WTC11 (cell line): Measurements from ENCODE around the gene ARHGEF28. TPM values are rescaled to one million over a fixed set of nuclear protein-coding genes. Genes with fewer than 3 reads are reported as not detected.

Experiments
- ATAC-seq: fragments of 200-7000 bp; cut with Tn5 transposase; 2 replicates; pipeline ENCODE4 v1.10.0; 2021; ENCODE audit warnings: mild to moderate bottlenecking, moderate library complexity
- CTCF ChIA-PET: fragments of 300-600 bp; sonication (Branson Sonifier 250); formaldehyde crosslinking; loops from one replicate; lab custom pipeline; 2021; ENCODE audit warnings: antibody characterized with exemption; lab: Charles Lee
- POLR2A ChIA-PET: fragments of 350-600 bp; sonication (Branson Sonifier 250); formaldehyde crosslinking; loops from one replicate; lab custom pipeline; 2021; ENCODE audit warnings: antibody characterized with exemption; lab: Charles Lee
- DNase-seq: peaks from one replicate; pipeline ENCODE4 v3.0.0; 2021; ENCODE audit warnings: low spot score
- H3K27ac Mint-ChIP-seq: 2 replicates; pipeline ENCODE4 v1.8.0; 2021; ENCODE audit warnings: mixed read lengths
- H3K27me3 Mint-ChIP-seq: 2 replicates; pipeline ENCODE4 v1.8.0; 2021; ENCODE audit warnings: low read depth, mild to moderate bottlenecking, moderate library complexity, mixed read lengths
- H3K36me3 Mint-ChIP-seq: 2 replicates; pipeline ENCODE4 v1.8.0; 2021; ENCODE audit warnings: mixed read lengths
- H3K4me1 Mint-ChIP-seq: 2 replicates; pipeline ENCODE4 v1.8.0; 2022; ENCODE audit warnings: mixed read lengths
- H3K4me3 Mint-ChIP-seq: 2 replicates; pipeline ENCODE4 v1.8.0; 2021; ENCODE audit warnings: mild to moderate bottlenecking, moderate library complexity, mixed read lengths
- H3K9me3 Mint-ChIP-seq: 2 replicates; pipeline ENCODE4 v1.8.0; 2021; ENCODE audit warnings: mixed read lengths
- ARID4B ChIP-seq: sonication (generic); formaldehyde crosslinking; IDR thresholded peaks from 2 replicates; pipeline ENCODE4 v1.8.0; 2023; ENCODE audit warnings: missing genetic modification reagents, mild to moderate bottlenecking, borderline replicate concordance
- CBFB ChIP-seq: sonication (generic); formaldehyde crosslinking; IDR thresholded peaks from 2 replicates; pipeline ENCODE4 v1.8.1; 2022; ENCODE audit warnings: mild to moderate bottlenecking, low read depth, missing genetic modification reagents
- ESRRA ChIP-seq: sonication (generic); formaldehyde crosslinking; IDR thresholded peaks from 2 replicates; pipeline ENCODE4 v1.8.1; 2022; ENCODE audit warnings: mild to moderate bottlenecking, missing genetic modification reagents, borderline replicate concordance
- FOXK1 ChIP-seq: sonication (generic); formaldehyde crosslinking; IDR thresholded peaks from 2 replicates; pipeline ENCODE4 v1.8.0; 2022; ENCODE audit warnings: mild to moderate bottlenecking, moderate library complexity, missing genetic modification reagents
- MYBL2 ChIP-seq: sonication (generic); formaldehyde crosslinking; IDR thresholded peaks from 2 replicates; pipeline ENCODE4 v1.8.1; 2023; ENCODE audit warnings: mild to moderate bottlenecking, moderate library complexity, missing genetic modification reagents
- NFATC4 ChIP-seq: fragments of 250-450 bp; sonication (Bioruptor Pico); IDR thresholded peaks from 2 replicates; pipeline ENCODE4 v1.9.0; 2021; ENCODE audit warnings: mild to moderate bottlenecking
- OVOL2 ChIP-seq: fragments of 250-450 bp; sonication (Bioruptor Pico); IDR thresholded peaks from 2 replicates; pipeline ENCODE4 v1.9.0; 2021; ENCODE audit warnings: mild to moderate bottlenecking, borderline replicate concordance
- RELA ChIP-seq: sonication (generic); formaldehyde crosslinking; IDR thresholded peaks from 2 replicates; pipeline ENCODE4 v1.8.1; 2022; ENCODE audit warnings: missing genetic modification reagents, mild to moderate bottlenecking, borderline replicate concordance
- RORB ChIP-seq: fragments of 250-450 bp; sonication (Bioruptor Pico); IDR thresholded peaks from 2 replicates; pipeline ENCODE4 v1.9.0; 2021; ENCODE audit warnings: mild to moderate bottlenecking
- SMAD3 ChIP-seq: sonication (generic); formaldehyde crosslinking; IDR thresholded peaks from 2 replicates; pipeline ENCODE4 v1.8.0; 2022; ENCODE audit warnings: missing genetic modification reagents, mild to moderate bottlenecking, borderline replicate concordance
- TCF7 ChIP-seq: sonication (generic); formaldehyde crosslinking; IDR thresholded peaks from 2 replicates; pipeline ENCODE4 v1.8.0; 2022; ENCODE audit warnings: mild to moderate bottlenecking, low read depth, missing genetic modification reagents, moderate library complexity
- TP53 ChIP-seq: sonication (generic); formaldehyde crosslinking; IDR thresholded peaks from 2 replicates; pipeline ENCODE4 v1.8.1; 2023; ENCODE audit warnings: mild to moderate bottlenecking, missing genetic modification reagents
- ZNF121 ChIP-seq: sonication (generic); formaldehyde crosslinking; IDR thresholded peaks from 2 replicates; pipeline ENCODE4 v1.8.0; 2023; ENCODE audit warnings: missing genetic modification reagents
- ZNF423 ChIP-seq: fragments of 250-450 bp; sonication (Bioruptor Pico); IDR thresholded peaks from 2 replicates; pipeline ENCODE4 v2.1.2; 2022; ENCODE audit warnings: mild to moderate bottlenecking, moderate library complexity
- ZNF532 ChIP-seq: fragments of 250-450 bp; sonication (Bioruptor Pico); IDR thresholded peaks from 2 replicates; pipeline ENCODE4 v1.9.0; 2021; ENCODE audit warnings: mild to moderate bottlenecking, borderline replicate concordance
- total RNA-seq: library from RNA; stranded (reverse); gene quantifications from 3 replicates; pipeline ENCODE4 v1.2.3, GENCODE V29; 2021
- TF ChIP-seq, protein P1 (sequence below): fragments of 200-600 bp; IDR thresholded peaks from 2 replicates; pipeline ENCODE4 v1.8.0; 2022; ENCODE audit warnings: antibody characterized with exemption
- TF ChIP-seq, protein P2 (sequence below): fragments of 250-450 bp; sonication (Bioruptor Pico); IDR thresholded peaks from 2 replicates; pipeline ENCODE4 v1.9.0; 2021; ENCODE audit warnings: mild to moderate bottlenecking
- TF ChIP-seq, protein P3 (sequence below): sonication (generic); formaldehyde crosslinking; IDR thresholded peaks from 2 replicates; pipeline ENCODE4 v1.8.1; 2022; ENCODE audit warnings: low read depth, missing genetic modification reagents, borderline replicate concordance

The ARHGEF28 gene
- total RNA-seq, 1 experiment from 2014 or later, result 0.96 TPM

DNA sequence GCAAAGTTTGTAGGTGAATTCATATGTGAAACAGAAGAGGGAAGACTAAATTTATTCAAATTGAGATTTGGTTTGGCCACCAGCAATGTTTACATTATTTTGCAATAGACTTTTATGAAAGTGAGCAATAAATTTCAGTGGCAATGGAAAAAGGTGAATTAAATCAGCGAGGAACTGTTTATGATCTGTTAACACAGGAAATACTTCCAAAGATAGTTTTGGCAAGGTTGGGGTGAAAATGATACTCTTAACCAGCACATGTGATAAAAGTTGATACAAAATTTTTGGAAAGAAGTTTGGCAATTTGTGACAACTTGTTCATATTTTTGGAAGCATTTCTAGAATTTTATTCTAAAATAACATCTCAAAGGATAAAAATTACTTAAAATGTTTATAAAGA lies 119.8 kb downstream of the ARHGEF28 start:
- TF ChIP-seq MYBL2 (CRISPR knock-in tag) (no peak), ARID4B (CRISPR knock-in tag) (no peak), TP53 (CRISPR knock-in tag) (no peak), NFATC4 (CRISPR knock-in tag) (no peak), CBFB (CRISPR knock-in tag) (no peak), ZNF121 (no peak)
- TF ChIP-seq, protein P1, sequence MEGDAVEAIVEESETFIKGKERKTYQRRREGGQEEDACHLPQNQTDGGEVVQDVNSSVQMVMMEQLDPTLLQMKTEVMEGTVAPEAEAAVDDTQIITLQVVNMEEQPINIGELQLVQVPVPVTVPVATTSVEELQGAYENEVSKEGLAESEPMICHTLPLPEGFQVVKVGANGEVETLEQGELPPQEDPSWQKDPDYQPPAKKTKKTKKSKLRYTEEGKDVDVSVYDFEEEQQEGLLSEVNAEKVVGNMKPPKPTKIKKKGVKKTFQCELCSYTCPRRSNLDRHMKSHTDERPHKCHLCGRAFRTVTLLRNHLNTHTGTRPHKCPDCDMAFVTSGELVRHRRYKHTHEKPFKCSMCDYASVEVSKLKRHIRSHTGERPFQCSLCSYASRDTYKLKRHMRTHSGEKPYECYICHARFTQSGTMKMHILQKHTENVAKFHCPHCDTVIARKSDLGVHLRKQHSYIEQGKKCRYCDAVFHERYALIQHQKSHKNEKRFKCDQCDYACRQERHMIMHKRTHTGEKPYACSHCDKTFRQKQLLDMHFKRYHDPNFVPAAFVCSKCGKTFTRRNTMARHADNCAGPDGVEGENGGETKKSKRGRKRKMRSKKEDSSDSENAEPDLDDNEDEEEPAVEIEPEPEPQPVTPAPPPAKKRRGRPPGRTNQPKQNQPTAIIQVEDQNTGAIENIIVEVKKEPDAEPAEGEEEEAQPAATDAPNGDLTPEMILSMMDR, result no peak
- no peak overlapping the region for H3K27ac Mint-ChIP-seq
- no peaks in the 10 kb centered on the region for H3K36me3 Mint-ChIP-seq
- no peak overlapping the region for H3K4me3 Mint-ChIP-seq
- POLR2A ChIA-PET, result no interaction called here
- CTCF ChIA-PET, result no interaction called here
- DNase-seq (no peak), ATAC-seq (no peak)
- H3K4me1 Mint-ChIP-seq, result peaks cover 19% of the 10 kb centered on the region
- no peaks in the 10 kb centered on the region for H3K27me3 Mint-ChIP-seq
- H3K9me3 Mint-ChIP-seq, result no peaks in the 10 kb centered on the region

GRCh38 chr5:73746608-73747007 lies 120.6 kb downstream of the ARHGEF28 start:
- ATAC-seq, result no peak
- H3K4me3 Mint-ChIP-seq, result no peak overlapping the region
- TF ChIP-seq FOXK1 (CRISPR knock-in tag), result no peak
- TF ChIP-seq RORB (CRISPR knock-in tag), result no peak
- no peak for TF ChIP-seq ESRRA (CRISPR knock-in tag)
- no peak for TF ChIP-seq SMAD3 (CRISPR knock-in tag)
- no peak for TF ChIP-seq OVOL2 (CRISPR knock-in tag)
- TF ChIP-seq, protein P2, sequence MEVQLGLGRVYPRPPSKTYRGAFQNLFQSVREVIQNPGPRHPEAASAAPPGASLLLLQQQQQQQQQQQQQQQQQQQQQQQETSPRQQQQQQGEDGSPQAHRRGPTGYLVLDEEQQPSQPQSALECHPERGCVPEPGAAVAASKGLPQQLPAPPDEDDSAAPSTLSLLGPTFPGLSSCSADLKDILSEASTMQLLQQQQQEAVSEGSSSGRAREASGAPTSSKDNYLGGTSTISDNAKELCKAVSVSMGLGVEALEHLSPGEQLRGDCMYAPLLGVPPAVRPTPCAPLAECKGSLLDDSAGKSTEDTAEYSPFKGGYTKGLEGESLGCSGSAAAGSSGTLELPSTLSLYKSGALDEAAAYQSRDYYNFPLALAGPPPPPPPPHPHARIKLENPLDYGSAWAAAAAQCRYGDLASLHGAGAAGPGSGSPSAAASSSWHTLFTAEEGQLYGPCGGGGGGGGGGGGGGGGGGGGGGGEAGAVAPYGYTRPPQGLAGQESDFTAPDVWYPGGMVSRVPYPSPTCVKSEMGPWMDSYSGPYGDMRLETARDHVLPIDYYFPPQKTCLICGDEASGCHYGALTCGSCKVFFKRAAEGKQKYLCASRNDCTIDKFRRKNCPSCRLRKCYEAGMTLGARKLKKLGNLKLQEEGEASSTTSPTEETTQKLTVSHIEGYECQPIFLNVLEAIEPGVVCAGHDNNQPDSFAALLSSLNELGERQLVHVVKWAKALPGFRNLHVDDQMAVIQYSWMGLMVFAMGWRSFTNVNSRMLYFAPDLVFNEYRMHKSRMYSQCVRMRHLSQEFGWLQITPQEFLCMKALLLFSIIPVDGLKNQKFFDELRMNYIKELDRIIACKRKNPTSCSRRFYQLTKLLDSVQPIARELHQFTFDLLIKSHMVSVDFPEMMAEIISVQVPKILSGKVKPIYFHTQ (CRISPR knock-in tag), result no peak
- TF ChIP-seq ZNF423 (CRISPR knock-in tag), result no peak
- no peak for TF ChIP-seq TCF7
- TF ChIP-seq, protein P3, sequence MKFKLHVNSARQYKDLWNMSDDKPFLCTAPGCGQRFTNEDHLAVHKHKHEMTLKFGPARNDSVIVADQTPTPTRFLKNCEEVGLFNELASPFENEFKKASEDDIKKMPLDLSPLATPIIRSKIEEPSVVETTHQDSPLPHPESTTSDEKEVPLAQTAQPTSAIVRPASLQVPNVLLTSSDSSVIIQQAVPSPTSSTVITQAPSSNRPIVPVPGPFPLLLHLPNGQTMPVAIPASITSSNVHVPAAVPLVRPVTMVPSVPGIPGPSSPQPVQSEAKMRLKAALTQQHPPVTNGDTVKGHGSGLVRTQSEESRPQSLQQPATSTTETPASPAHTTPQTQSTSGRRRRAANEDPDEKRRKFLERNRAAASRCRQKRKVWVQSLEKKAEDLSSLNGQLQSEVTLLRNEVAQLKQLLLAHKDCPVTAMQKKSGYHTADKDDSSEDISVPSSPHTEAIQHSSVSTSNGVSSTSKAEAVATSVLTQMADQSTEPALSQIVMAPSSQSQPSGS (CRISPR knock-in tag), result no peak
- TF ChIP-seq RELA (CRISPR knock-in tag), result no peak
- TF ChIP-seq ZNF532 (CRISPR knock-in tag), result no peak
- no peak for TF ChIP-seq MYBL2 (CRISPR knock-in tag)
- TF ChIP-seq NFATC4 (CRISPR knock-in tag), result no peak
- TF ChIP-seq, all 79 proteins: peak for 0
- Mint-ChIP-seq H3K4me1 (peaks cover 19% of the 10 kb centered on the region), H3K9me3 (no peaks in the 10 kb centered on the region), H3K27me3 (no peaks in the 10 kb centered on the region), H3K27ac (no peak overlapping the region), H3K36me3 (no peaks in the 10 kb centered on the region)
- no peak for DNase-seq
- CTCF ChIA-PET, result no interaction called here
- POLR2A ChIA-PET, result no interaction called here
